H1 (cell line): ENCODE measurements around the gene ATG5. TPM values are rescaled to one million over a fixed set of nuclear protein-coding genes. Genes with fewer than 3 reads are reported as not detected.

Experiments used
- CTCF ChIA-PET: fragments of 300-600 bp; sonication (Branson Sonifier 250); formaldehyde crosslinking; loops from one replicate; lab custom pipeline; 2021; ENCODE audit not compliant: partially characterized antibody; lab: Charles Lee
- POLR2A ChIA-PET: fragments of 300-600 bp; sonication (Branson Sonifier 250); formaldehyde crosslinking; loops from one replicate; lab custom pipeline; 2021; ENCODE audit warnings: inconsistent platforms; ENCODE audit not compliant: partially characterized antibody; lab: Charles Lee
- DNase-seq, 2 experiments: peaks; one replicate each; pipeline versions ENCODE4 v3.0.0 to v3.0.0-alpha.2; 2010 to 2022; ENCODE audit warnings: low spot score in 2 of 2, low read depth in 1 of 2, mixed read lengths in 1 of 2
- FAIRE-seq: peaks from 2 replicates; lab custom pipeline; 2011; peaks lifted over from hg19 to GRCh38; lab: Jason Lieb, UNC
- H2AFZ ChIP-seq: 2 replicates; pipeline ENCODE4 v1.8.1; 2012; ENCODE audit warnings: low read length, inconsistent platforms
- H2AK5ac ChIP-seq: 2 replicates; pipeline ENCODE4 v1.6.1; 2013; ENCODE audit warnings: low read depth, low read length
- H2BK120ac ChIP-seq: replicated peaks from 2 replicates; pipeline ENCODE3; 2013; ENCODE audit warnings: low read depth, low read length, inconsistent platforms
- H2BK12ac ChIP-seq: 2 replicates; pipeline ENCODE4 v1.6.1; 2013; ENCODE audit warnings: low read depth, low read length
- H2BK15ac ChIP-seq: 2 replicates; pipeline ENCODE4 v1.6.1; 2013; ENCODE audit warnings: low read length
- H2BK20ac ChIP-seq: 2 replicates; pipeline ENCODE4 v1.6.1; 2013; ENCODE audit warnings: low read length
- H2BK5ac ChIP-seq: 2 replicates; pipeline ENCODE4 v1.6.1; 2013; ENCODE audit warnings: low read depth, low read length
- H3K14ac ChIP-seq: 2 replicates; pipeline ENCODE4 v1.6.1; 2013; ENCODE audit warnings: inconsistent platforms; ENCODE audit not compliant: insufficient read length
- H3K18ac ChIP-seq: 2 replicates; pipeline ENCODE4 v1.6.1; 2013; ENCODE audit warnings: low read length; ENCODE audit errors: extremely low read depth
- H3K23ac ChIP-seq: 2 replicates; pipeline ENCODE4 v1.6.1; 2013; ENCODE audit warnings: inconsistent platforms; ENCODE audit not compliant: insufficient read length
- H3K23me2 ChIP-seq: 2 replicates; pipeline ENCODE4 v1.6.1; 2013; ENCODE audit warnings: low read depth, low read length
- H3K27ac ChIP-seq: 2 replicates; pipeline ENCODE4 v1.6.1; 2011; ENCODE audit warnings: low read depth, low read length, inconsistent platforms
- H3K27me3 ChIP-seq, 4 experiments: replicated peaks in 1 of 4; 1 replicate in 1 of 4; 2 replicates in 3 of 4; pipeline versions ENCODE4 v1.6.1 to v1.8.1; 2011 to 2013; ENCODE audit warnings: low read length in 3 of 4, mild to moderate bottlenecking in 3 of 4, inconsistent platforms in 2 of 4, mixed read lengths in 2 of 4, moderate library complexity in 1 of 4; ENCODE audit not compliant: control insufficient read depth in 3 of 4, insufficient read depth in 3 of 4; ENCODE audit errors: extremely low read depth in 1 of 4
- H3K36me3 ChIP-seq, 4 experiments: 2 replicates each; pipeline versions ENCODE4 v1.6.1 to v1.8.1; 2011 to 2013; ENCODE audit warnings: mild to moderate bottlenecking in 4 of 4, low read length in 3 of 4, moderate library complexity in 2 of 4, control low read depth in 1 of 4, inconsistent platforms in 1 of 4; ENCODE audit not compliant: insufficient read depth in 4 of 4, control insufficient read depth in 2 of 4
- H3K4ac ChIP-seq: replicated peaks from 2 replicates; pipeline ENCODE3; 2013; ENCODE audit warnings: low read length, low read depth, mixed read lengths, inconsistent platforms; ENCODE audit not compliant: insufficient read length
- H3K4me1 ChIP-seq, 4 experiments: replicated peaks in 1 of 4; 1 replicate in 1 of 4; 2 replicates in 3 of 4; pipeline versions ENCODE4 v1.6.1 to v1.8.1; 2011 to 2013; ENCODE audit warnings: low read length in 3 of 4, inconsistent platforms in 2 of 4, mixed read lengths in 1 of 4; ENCODE audit not compliant: insufficient read depth in 4 of 4, control insufficient read depth in 3 of 4
- H3K4me2 ChIP-seq, 2 experiments: 2 replicates each; pipeline versions ENCODE4 v1.6.1 to v1.8.1; 2011 to 2013; ENCODE audit warnings: low read depth in 2 of 2, low read length in 2 of 2, control low read depth in 1 of 2, inconsistent platforms in 1 of 2, mild to moderate bottlenecking in 1 of 2; ENCODE audit not compliant: insufficient read depth in 1 of 2
- H3K4me3 ChIP-seq, 4 experiments: fragments of 200-600, 300-600 bp in 1 of 4; sonication (generic), shearing (Covaris generic), sonication (Bioruptor Twin) in 1 of 4; 2 replicates each; pipeline versions ENCODE4 v1.5.1 to v1.8.1; 2011 to 2016; ENCODE audit warnings: low read length in 4 of 4, low read depth in 3 of 4, control low read depth in 2 of 4, inconsistent platforms in 2 of 4, mild to moderate bottlenecking in 2 of 4, mixed read lengths in 1 of 4, moderate library complexity in 1 of 4; ENCODE audit not compliant: insufficient read depth in 2 of 4; ENCODE audit errors: extremely low read depth in 1 of 4
- H3K56ac ChIP-seq: replicated peaks from 2 replicates; pipeline ENCODE3; 2013; ENCODE audit warnings: low read depth, mild to moderate bottlenecking, mixed read lengths, low read length, inconsistent platforms; ENCODE audit not compliant: insufficient read length
- H3K79me1 ChIP-seq: 2 replicates; pipeline ENCODE4 v1.6.1; 2013; ENCODE audit warnings: low read depth, low read length, control low read depth
- H3K79me2 ChIP-seq, 2 experiments: 2 replicates each; pipeline versions ENCODE4 v1.6.1 to v1.8.1; 2012 to 2013; ENCODE audit warnings: low read length in 2 of 2, mild to moderate bottlenecking in 2 of 2, inconsistent platforms in 1 of 2; ENCODE audit not compliant: insufficient read depth in 2 of 2, control insufficient read depth in 1 of 2
- H3K9ac ChIP-seq, 4 experiments: replicated peaks in 1 of 4; 1 replicate in 1 of 4; 2 replicates in 3 of 4; pipeline versions ENCODE4 v1.6.1 to v1.8.1; 2011 to 2013; ENCODE audit warnings: low read depth in 3 of 4, low read length in 3 of 4, control low read depth in 2 of 4, mild to moderate bottlenecking in 2 of 4, moderate library complexity in 2 of 4, inconsistent platforms in 1 of 4; ENCODE audit errors: extremely low read depth in 1 of 4
- H3K9me3 ChIP-seq, 2 experiments: 2 replicates each; pipeline versions ENCODE4 v1.6.1 to v1.8.1; 2012 to 2013; ENCODE audit warnings: mild to moderate bottlenecking in 2 of 2, moderate library complexity in 2 of 2, control low read depth in 1 of 2, inconsistent platforms in 1 of 2, low read depth in 1 of 2, low read length in 1 of 2, mixed read lengths in 1 of 2; ENCODE audit not compliant: insufficient read depth in 2 of 2
- H4K20me1 ChIP-seq, 2 experiments: replicated peaks in 1 of 2; 2 replicates each; pipeline versions ENCODE3 to v1.8.1; 2011 to 2013; ENCODE audit warnings: inconsistent platforms in 2 of 2, low read length in 2 of 2, mild to moderate bottlenecking in 1 of 2; ENCODE audit not compliant: insufficient read depth in 2 of 2, control insufficient read depth in 1 of 2
- H4K5ac ChIP-seq: 2 replicates; pipeline ENCODE4 v1.6.1; 2013; ENCODE audit warnings: low read length, low read depth, mixed read lengths, inconsistent platforms; ENCODE audit not compliant: insufficient read length
- H4K8ac ChIP-seq: 2 replicates; pipeline ENCODE4 v1.8.0; 2013; ENCODE audit warnings: mild to moderate bottlenecking, moderate library complexity, low read length, inconsistent platforms; ENCODE audit not compliant: insufficient read depth; ENCODE audit errors: extremely low read depth
- H4K91ac ChIP-seq: replicated peaks from 2 replicates; pipeline ENCODE3; 2013; ENCODE audit warnings: low read length, mixed read lengths, inconsistent platforms; ENCODE audit not compliant: insufficient read length
- E2F6 ChIP-seq: IDR thresholded peaks from 2 replicates; pipeline ENCODE4 v1.6.1; 2012; ENCODE audit warnings: inconsistent platforms
- EZH2 ChIP-seq: fragments of 200-600 bp; sonication (generic); IDR thresholded peaks from 2 replicates; pipeline ENCODE4 v1.7.1; 2012; ENCODE audit warnings: low read depth, mild to moderate bottlenecking, moderate library complexity, low read length, inconsistent platforms; ENCODE audit not compliant: severe bottlenecking
- HDAC2 ChIP-seq, 2 experiments: fragments of 300-600 bp in 1 of 2; sonication (generic) in 1 of 2; IDR thresholded peaks; 2 replicates each; pipeline ENCODE4 v1.6.1; 2011 to 2012; ENCODE audit warnings: low read depth in 2 of 2, low read length in 2 of 2, mild to moderate bottlenecking in 2 of 2, moderate library complexity in 2 of 2, borderline replicate concordance in 1 of 2, inconsistent platforms in 1 of 2
- KDM4A ChIP-seq: IDR thresholded peaks from one replicate; pipeline ENCODE4 v1.7.1; 2012; ENCODE audit warnings: low read depth, mild to moderate bottlenecking, moderate library complexity, low read length, inconsistent platforms; ENCODE audit not compliant: severe bottlenecking
- MAX ChIP-seq: IDR thresholded peaks from 2 replicates; pipeline ENCODE4 v1.6.1; 2012; ENCODE audit warnings: inconsistent platforms
- NANOG ChIP-seq: IDR thresholded peaks from 2 replicates; pipeline ENCODE4 v1.6.1; 2011; ENCODE audit warnings: low read length, low read depth, mild to moderate bottlenecking, inconsistent platforms; ENCODE audit not compliant: insufficient read depth, poor library complexity, severe bottlenecking
- SUZ12 ChIP-seq: fragments of 200-600 bp; sonication (generic); IDR thresholded peaks from 2 replicates; pipeline ENCODE4 v1.6.1; 2012; ENCODE audit warnings: mild to moderate bottlenecking, inconsistent platforms, low read length, moderate library complexity, mixed read lengths
- USF2 ChIP-seq: IDR thresholded peaks from 2 replicates; pipeline ENCODE4 v1.6.1; 2011; ENCODE audit warnings: low read length, improper control_type of control experiment
- WGBS, 2 experiments: shearing (Covaris generic) in 1 of 2; methylation state at CpG; one replicate each; pipeline versions ENCODE4 v1.1.6 to v1.1.7; 2013 to 2015; ENCODE audit warnings: low lambda C conversion rate in 2 of 2, mixed read lengths in 2 of 2, inconsistent platforms in 1 of 2, low coverage in 1 of 2, missing lambda C conversion rate in 1 of 2; ENCODE audit not compliant: insufficient replicate concordance in 2 of 2, insufficient coverage in 1 of 2, insufficient read length in 1 of 2; ENCODE audit errors: extremely low coverage in 1 of 2, missing lambda C conversion rate in 1 of 2; 5-methylcytosine and 5-hydroxymethylcytosine counted together
- polyA plus RNA-seq, 7 experiments: library from polyadenylated mRNA; depleted of rRNA in 3 of 7; stranded (reverse) in 5 of 7; unstranded in 2 of 7; fragments of >200 nt in 5 of 7; fragments of 200-250 nt in 2 of 7; gene quantifications; 1 replicate in 5 of 7; 2 replicates in 1 of 7; 4 replicates in 1 of 7; pipeline versions ENCODE4 v1.2.1 to v1.2.3, GENCODE V29; 2011 to 2013; ENCODE audit warnings: missing spikeins in 2 of 7, mixed read lengths in 2 of 7
- total RNA-seq: library from RNA; stranded (reverse); fragmentation: NEBNext Ultra II Directional; extraction: Animal tissue kit (Norgen Biotek cat#: 25700); gene quantifications from 2 replicates; pipeline ENCODE4 v1.2.1, GENCODE V29; 2021

ATG5 gene
- total and polyA plus RNA-seq, 2 of the 8 experiments (the other 6 are each of a cell fraction or from before 2014, with no cell fraction given): 18.2 to 39.0 TPM

GRCh38 chr6:106360989-106361430 is 35.5 kb upstream of the ATG5 start:
- Histone ChIP-seq H3K27me3 (peaks cover 0 to 10% (median 7%) of the 10 kb centered on the region in 4 experiments; a peak in 5 of 7 replicates), H4K91ac (no peak overlapping the region), H4K5ac (no peak overlapping the region), H2BK20ac (no peak overlapping the region), H2AK5ac (no peak overlapping the region), H3K9me3 (no peaks in the 10 kb centered on the region), H3K4me1 (peaks cover 0 to 2% (median 0%) of the 10 kb centered on the region in 4 experiments; a peak in 1 of 7 replicates), H3K4me2 (peak overlapping the region; percentile 76 to 83), H2BK15ac (0 out of 2 replicates have a peak overlapping the region, but pooled peaks have one; percentile 40), H3K79me1 (no peaks in the 10 kb centered on the region), H4K8ac (no peak overlapping the region), H2BK12ac (0 out of 2 replicates have a peak overlapping the region, but pooled peaks have one; percentile 39), H3K36me3 (no peaks in the 10 kb centered on the region), H3K9ac (peak overlapping the region; percentile 52 to 58 (median 56); a peak in 6 of 7 replicates), H3K27ac (no peak overlapping the region), H3K23me2 (peaks cover 8% of the 10 kb centered on the region; the same call in 1 of the 2 replicates), H3K79me2 (no peaks in the 10 kb centered on the region), H4K20me1 (no peaks in the 10 kb centered on the region), H2BK5ac (no peak overlapping the region), H2AFZ (peak overlapping the region; percentile 80), H3K23ac (no peak overlapping the region), H3K14ac (no peak overlapping the region), H3K18ac (peak overlapping the region; percentile 43; the same call in 1 of the 2 replicates), H2BK120ac (no peak overlapping the region), H3K4ac (no peak overlapping the region), H3K4me3 (peak overlapping the region; percentile 55 to 81 (median 72)), H3K56ac (no peak overlapping the region)
- no peak for FAIRE-seq
- ChIA-PET CTCF (interaction anchor here (0.6 to 2.9 kb wide), 38 partner anchors 10 to 878 kb away, joined by 3 to 24 read pairs (median 4); no protein-coding TSS in a partner anchor), POLR2A (interaction anchor here (1.0 to 1.6 kb wide), 4 partner anchors 8 to 619 kb away, joined by 3 to 5 read pairs (median 4); partner anchors contain the start of gene ATG5)
- no peak for TF ChIP-seq NANOG
- 0 out of 2 replicates have a peak, but pooled peaks have one; percentile 20 for TF ChIP-seq SUZ12
- peak; percentile 10; the same call in 1 of the 2 replicates for TF ChIP-seq MAX
- TF ChIP-seq HDAC2 (IDR thresholded peaks at IDR 0.05; ENCODE audit: borderline replicate concordance in 1 of 2, low read depth in 2 of 2, low read length in 2 of 2): 0 out of 4 replicates have a peak, but pooled peaks of 1 of the 2 experiments have one; percentile 44
- TF ChIP-seq E2F6: peak; percentile 17; the same call in 1 of the 2 replicates
- TF ChIP-seq USF2: no peak
- TF ChIP-seq EZH2: peak; percentile 24
- peak; percentile 70 for TF ChIP-seq KDM4A
- 3% methylated on average over 24 of the region's 31 CpGs; no CpG with 5 or more reads in 1 of the 2 experiments for WGBS, 2 experiments
- DNase-seq: peak; percentile 7 to 78
